IPS-18c (cell line): ENCODE measurements around the gene SNED1.

Experiments
- H3K4me3 ChIP-seq: 2 replicates; pipeline ENCODE4 v1.7.0; 2013; ENCODE audit warnings: low read depth, mild to moderate bottlenecking, low read length, moderate library complexity; ENCODE audit not compliant: insufficient read depth
- H3K9me3 ChIP-seq: one replicate; pipeline ENCODE4 v1.6.1; 2013; ENCODE audit warnings: mild to moderate bottlenecking, low read length, moderate library complexity; ENCODE audit not compliant: control insufficient read depth, insufficient read depth

Gene SNED1

GRCh38 chr2:241007880-241008710, 9.7 kb downstream of the SNED1 start:
- H3K9me3 ChIP-seq = peaks cover 3% of the 10 kb centered on the region
- H3K4me3 ChIP-seq = no peak overlapping the region

- H3K4me3 ChIP-seq = no peak overlapping the region
- H3K9me3 ChIP-seq = peaks cover 3% of the 10 kb centered on the region
Measured at GRCh38 chr2:241008711-241009121, 10.3 kb downstream of the SNED1 start.

DNA sequence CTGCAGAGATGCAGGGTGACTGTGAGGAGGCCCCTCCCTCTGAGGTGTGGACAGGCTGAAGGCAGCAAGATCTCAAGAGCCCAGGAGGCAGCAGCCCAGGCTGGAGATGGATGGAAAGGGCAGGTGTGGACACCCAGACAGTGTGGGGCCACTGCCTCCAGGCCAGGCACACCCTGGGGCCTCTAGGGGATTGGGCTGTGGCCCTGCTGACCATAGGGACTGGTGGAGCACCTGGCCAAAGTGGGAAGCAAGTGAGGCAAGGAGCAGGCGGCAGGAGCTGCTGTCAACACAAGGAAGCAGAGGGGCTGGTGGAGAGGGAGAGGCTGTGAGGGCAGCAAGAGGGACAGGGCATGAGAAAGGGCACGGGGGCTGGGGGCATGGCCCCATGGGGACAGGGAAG, 10.8 kb downstream of the SNED1 start:
- peak overlapping the region; percentile 12; the same call in 1 of the 2 replicates for H3K4me3 ChIP-seq
- H3K9me3 ChIP-seq = peaks cover 3% of the 10 kb centered on the region

- Histone ChIP-seq H3K9me3 (peaks cover 3% of the 10 kb centered on the region), H3K4me3 (peak overlapping the region; percentile 15)
Measured at GRCh38 chr2:241009601-241010530, 11.4 kb downstream of the SNED1 start.

DNA sequence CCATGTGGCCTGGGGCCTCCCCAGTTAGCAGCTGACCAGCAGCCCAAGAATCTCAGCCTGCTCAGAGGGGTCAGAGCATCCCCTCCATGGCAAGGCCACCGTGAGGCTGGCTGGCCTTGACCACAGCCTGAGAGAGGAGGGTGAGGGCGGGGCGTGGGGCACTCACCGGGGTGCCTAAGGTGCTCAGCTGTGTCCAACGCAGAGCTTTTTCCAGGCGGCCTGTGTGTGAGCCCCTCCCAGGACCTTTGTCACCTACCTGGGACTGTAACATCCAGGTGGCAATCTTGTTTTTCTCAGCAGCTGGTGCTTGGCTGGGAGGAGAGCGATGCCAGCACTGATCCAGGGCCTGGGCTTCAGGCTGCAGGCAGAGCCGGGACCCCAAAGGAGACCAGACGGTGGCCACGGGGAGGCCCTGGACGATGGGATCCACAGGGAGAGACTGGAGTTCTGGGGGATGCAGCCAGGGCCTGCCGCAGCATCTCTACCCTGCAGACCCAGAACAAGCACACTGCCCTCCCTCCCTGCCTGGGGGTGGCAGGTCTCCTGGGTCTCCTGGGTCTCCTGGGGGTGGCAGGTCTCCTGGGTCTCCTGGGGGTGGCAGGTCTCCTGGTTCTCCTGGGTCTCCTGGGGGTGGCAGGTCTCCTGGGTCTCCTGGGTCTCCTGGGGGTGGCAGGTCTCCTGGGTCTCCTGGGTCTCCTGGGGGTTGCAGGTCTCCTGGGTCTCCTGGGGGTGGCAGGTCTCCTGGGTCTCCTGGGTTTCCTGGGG, 12.3 kb downstream of the SNED1 start:
- no peaks in the 10 kb centered on the region for H3K9me3 ChIP-seq
- H3K4me3 ChIP-seq = no peak overlapping the region

DNA sequence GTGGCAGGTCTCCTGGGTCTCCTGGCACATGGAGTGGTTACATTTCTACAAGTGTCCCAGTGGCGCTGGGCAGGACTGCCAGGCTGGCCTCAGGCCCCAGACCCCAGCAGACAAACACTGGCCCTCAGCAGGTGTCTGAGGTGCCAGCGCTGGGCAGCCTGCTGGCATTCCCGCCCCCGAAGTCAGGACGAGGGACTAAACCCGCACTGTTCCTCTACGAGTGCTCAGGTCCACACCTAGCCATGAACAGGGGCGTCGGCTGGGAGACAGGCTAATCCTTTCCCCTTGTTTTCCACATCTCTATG, 12.8 kb downstream of the SNED1 start:
- H3K9me3 ChIP-seq = no peaks in the 10 kb centered on the region
- no peak overlapping the region for H3K4me3 ChIP-seq

DNA sequence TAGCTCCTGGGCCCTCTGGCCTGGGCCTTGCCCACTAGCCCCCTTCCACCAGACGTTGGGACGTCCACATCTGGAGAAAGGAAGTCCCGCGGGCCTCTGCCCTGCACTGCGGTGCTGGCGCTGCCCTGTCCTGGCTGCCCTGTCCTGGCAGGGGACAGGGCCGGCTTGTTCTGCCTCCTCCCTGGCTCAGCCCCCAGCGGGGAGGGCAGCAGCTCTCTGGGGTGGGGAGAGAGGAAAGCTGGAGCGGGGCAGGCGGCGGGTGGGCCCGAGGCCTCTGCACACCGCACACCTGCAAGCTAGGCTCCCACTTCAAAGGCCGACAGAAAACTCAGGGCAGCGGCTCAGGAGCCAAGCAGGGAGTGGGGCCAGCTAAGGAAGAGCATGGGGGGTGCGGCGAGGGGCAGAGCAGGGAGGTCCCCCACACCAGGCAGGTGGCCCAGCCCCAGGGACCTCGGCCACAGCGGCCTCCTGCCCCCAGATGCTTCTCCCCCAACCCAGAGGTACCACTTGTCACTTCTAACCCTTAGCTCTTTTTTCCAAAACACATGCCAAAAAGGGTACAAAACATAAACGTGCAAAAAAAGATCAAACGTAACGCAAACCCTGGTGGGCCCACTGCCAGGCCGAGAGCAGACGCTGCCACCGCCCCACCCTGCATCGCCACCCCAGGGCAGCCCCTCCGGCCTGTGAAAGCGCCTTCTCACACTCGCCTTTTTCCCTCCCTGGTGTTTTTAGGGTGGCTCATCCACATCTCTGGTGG, 13.5 kb downstream of the SNED1 start:
- H3K9me3 ChIP-seq = no peaks in the 10 kb centered on the region
- no peak overlapping the region for H3K4me3 ChIP-seq

DNA sequence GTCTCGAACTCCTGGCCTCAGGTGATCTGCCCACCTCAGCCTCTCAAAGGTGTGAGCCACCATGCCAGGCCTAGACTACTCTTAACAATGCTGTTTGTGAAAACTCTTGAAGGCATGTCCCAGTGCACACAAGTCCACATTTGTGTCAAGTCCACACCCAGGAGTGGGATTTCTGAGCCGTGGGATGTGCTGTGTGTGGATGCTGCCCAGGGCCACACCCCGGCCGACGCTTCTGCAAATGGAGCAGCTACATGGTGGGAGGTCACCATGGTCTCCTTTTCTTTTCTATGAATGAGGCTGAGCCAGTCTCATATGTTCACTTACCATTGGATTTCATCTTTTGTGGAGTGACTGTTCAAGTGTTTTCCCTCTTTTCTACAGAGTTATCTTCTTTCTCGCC, 15.8 kb downstream of the SNED1 start:
- Histone ChIP-seq H3K4me3 (no peak overlapping the region), H3K9me3 (no peaks in the 10 kb centered on the region)

GRCh38 chr2:241014764-241015163, 16.3 kb downstream of the SNED1 start:
- Histone ChIP-seq H3K4me3 (no peak overlapping the region), H3K9me3 (no peaks in the 10 kb centered on the region)

DNA sequence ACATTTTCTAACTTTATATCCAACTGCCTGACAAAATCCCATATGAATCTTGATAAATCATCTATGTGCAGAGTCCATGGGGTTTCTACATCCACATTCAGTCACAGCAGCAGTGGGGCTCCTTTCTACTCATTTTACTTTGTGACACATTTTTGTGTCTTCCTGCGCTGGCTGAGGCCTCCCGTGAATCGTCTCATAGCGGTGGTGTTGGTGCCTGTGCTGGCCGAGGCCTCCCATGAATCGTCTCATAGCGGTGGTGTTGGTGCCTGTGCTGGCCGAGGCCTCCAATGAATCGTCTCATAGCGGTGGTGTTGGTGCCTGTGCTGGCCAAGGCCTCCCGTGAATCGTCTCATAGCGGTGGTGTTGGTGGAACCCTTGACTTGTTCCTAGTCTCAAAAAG, 17.0 kb downstream of the SNED1 start:
- Histone ChIP-seq H3K9me3 (no peaks in the 10 kb centered on the region), H3K4me3 (no peak overlapping the region)

GRCh38 chr2:241017228-241017940, 19.0 kb downstream of the SNED1 start:
- H3K9me3 ChIP-seq = no peaks in the 10 kb centered on the region
- no peak overlapping the region for H3K4me3 ChIP-seq

DNA sequence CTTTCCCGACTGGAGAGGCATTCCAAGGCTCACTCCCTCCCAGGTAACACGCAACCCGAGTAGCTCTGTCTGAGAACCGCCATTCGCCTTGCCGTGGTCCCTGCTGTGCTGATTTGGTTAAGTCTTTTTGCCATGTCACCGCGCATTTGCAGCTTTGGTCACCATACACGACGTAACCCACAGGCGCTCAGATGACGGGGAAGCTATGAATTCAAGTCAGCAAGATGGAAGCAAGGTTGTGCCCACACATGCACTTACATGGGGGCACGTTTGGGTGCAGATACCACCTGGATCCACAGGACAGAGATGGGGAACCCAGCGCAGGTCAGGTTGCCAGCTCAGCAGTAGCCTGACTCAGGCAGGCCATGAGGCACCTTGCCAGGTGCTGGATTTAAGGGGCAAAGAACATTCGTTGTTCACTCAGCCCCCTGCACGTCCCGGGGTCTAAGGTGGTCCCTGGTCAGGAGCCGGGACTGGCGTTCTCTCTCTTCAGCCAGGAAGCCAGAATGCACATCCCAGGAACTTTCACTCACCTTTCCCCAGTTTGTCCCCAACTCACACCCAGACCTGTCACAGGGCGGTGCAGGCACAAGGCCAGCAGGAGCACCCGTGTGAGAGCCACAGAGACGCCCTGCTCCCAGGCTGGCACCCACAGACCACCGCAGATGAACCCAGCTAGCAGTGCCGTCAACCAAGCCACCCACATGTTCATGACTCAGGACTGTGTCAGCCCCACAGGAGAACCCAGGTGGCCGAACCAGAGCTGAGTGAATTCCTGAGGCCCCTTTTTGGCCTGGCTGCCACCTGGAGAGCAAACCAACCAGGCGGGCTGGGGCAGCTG, 19.9 kb downstream of the SNED1 start:
- H3K4me3 ChIP-seq = no peak overlapping the region; the same call in 1 of the 2 replicates
- no peaks in the 10 kb centered on the region for H3K9me3 ChIP-seq

- H3K4me3 ChIP-seq = no peak overlapping the region
Measured at GRCh38 chr2:241019441-241020139, 21.2 kb downstream of the SNED1 start.

GRCh38 chr2:241020201-241020600, 21.8 kb downstream of the SNED1 start:
- peaks cover 5% of the 10 kb centered on the region for H3K9me3 ChIP-seq

More at GRCh38 chr2:241019441-241020139, 21.2 kb downstream of the SNED1 start:
- no peaks in the 10 kb centered on the region for H3K9me3 ChIP-seq

DNA sequence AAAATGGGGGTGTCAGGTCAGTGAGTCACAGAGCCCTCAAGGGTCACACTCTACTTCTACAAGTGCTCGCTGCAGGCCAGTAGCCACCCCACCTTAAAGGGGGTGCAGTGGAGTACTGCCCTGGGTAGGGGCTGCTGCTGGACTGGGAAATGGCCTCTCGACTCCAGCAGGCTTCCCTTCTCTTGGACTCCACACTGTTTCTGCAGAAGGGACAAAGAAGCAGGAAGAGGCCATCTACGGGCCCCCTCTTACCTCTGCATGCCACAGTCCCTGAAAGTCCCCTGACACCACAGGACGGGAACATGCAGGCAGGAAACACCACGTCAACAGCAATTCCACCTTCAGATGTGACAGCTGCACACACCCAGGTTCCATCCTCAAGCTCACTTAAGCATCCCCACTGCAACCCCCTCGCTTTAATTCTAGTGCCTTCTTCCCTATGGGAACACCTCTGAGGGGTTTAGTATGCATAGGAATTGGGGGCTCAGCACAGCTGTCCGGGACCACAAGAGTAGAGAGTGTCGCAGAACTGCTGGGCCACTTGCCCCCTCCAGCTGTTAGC, 22.3 kb downstream of the SNED1 start:
- H3K4me3 ChIP-seq = no peak overlapping the region

More at GRCh38 chr2:241020201-241020600, 21.8 kb downstream of the SNED1 start:
- no peak overlapping the region for H3K4me3 ChIP-seq

More for the DNA sequence above, 22.3 kb downstream of the SNED1 start:
- H3K9me3 ChIP-seq = peaks cover 6% of the 10 kb centered on the region
